Measurements from ENCODE around the gene ATP8B4.

The ATP8B4 gene

DNA sequence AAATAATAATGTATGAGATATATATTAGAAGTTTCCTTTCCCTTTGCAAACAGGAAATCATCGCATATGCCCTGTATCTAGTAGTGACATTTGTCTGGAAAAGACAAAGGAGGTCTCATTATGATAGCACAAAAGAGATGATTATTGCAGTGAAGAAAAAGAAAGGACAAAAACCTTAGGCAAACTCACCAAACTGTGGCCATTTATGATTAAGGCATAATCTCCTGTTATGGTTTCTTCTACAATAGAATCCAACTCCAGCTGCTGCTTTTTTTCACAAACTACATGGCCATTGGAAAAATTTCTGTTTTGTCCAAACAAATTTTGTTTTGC lies 218.2 kb downstream of the ATP8B4 start:
- H4K20me1 ChIP-seq (ENCODE audit: insufficient read depth, low read length), result no peaks in the 10 kb centered on the region
- H3K9me3 ChIP-seq (ENCODE audit: low read length), result no peaks in the 10 kb centered on the region
- TF ChIP-seq EZH2 (IDR thresholded peaks at IDR 0.05; ENCODE audit: borderline replicate concordance, low read length), result no peak
- TF ChIP-seq, protein P1, sequence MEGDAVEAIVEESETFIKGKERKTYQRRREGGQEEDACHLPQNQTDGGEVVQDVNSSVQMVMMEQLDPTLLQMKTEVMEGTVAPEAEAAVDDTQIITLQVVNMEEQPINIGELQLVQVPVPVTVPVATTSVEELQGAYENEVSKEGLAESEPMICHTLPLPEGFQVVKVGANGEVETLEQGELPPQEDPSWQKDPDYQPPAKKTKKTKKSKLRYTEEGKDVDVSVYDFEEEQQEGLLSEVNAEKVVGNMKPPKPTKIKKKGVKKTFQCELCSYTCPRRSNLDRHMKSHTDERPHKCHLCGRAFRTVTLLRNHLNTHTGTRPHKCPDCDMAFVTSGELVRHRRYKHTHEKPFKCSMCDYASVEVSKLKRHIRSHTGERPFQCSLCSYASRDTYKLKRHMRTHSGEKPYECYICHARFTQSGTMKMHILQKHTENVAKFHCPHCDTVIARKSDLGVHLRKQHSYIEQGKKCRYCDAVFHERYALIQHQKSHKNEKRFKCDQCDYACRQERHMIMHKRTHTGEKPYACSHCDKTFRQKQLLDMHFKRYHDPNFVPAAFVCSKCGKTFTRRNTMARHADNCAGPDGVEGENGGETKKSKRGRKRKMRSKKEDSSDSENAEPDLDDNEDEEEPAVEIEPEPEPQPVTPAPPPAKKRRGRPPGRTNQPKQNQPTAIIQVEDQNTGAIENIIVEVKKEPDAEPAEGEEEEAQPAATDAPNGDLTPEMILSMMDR (IDR thresholded peaks at IDR 0.05; ENCODE audit: low read length), result no peak
- H3F3A ChIP-seq (ENCODE audit: insufficient read depth, low read length), result no peaks in the 10 kb centered on the region
- no peak overlapping the region for H2AFZ ChIP-seq (ENCODE audit: low read length)
- no peaks in the 10 kb centered on the region for H3K79me2 ChIP-seq (ENCODE audit: insufficient read depth, low read length)
- no peaks in the 10 kb centered on the region for H3K9me2 ChIP-seq (ENCODE audit: low read depth, low read length)
- no peaks in the 10 kb centered on the region for H3K27me3 ChIP-seq (ENCODE audit: insufficient read depth, low read length)
- H3K4me3 ChIP-seq (ENCODE audit: low read depth, low read length, poor library complexity, severe bottlenecking), result no peak overlapping the region
- H3K4me2 ChIP-seq (ENCODE audit: low read length), result no peak overlapping the region
- no peak overlapping the region for H3K9ac ChIP-seq (ENCODE audit: low read length)
- no peaks in the 10 kb centered on the region for H3K36me3 ChIP-seq (ENCODE audit: insufficient read depth, low read length)
- H3K4me1 ChIP-seq (ENCODE audit: insufficient read depth, low read length, severe bottlenecking), result no peaks in the 10 kb centered on the region
- no peak overlapping the region for H3K27ac ChIP-seq (ENCODE audit: low read depth, low read length, poor library complexity, severe bottlenecking)

DNA sequence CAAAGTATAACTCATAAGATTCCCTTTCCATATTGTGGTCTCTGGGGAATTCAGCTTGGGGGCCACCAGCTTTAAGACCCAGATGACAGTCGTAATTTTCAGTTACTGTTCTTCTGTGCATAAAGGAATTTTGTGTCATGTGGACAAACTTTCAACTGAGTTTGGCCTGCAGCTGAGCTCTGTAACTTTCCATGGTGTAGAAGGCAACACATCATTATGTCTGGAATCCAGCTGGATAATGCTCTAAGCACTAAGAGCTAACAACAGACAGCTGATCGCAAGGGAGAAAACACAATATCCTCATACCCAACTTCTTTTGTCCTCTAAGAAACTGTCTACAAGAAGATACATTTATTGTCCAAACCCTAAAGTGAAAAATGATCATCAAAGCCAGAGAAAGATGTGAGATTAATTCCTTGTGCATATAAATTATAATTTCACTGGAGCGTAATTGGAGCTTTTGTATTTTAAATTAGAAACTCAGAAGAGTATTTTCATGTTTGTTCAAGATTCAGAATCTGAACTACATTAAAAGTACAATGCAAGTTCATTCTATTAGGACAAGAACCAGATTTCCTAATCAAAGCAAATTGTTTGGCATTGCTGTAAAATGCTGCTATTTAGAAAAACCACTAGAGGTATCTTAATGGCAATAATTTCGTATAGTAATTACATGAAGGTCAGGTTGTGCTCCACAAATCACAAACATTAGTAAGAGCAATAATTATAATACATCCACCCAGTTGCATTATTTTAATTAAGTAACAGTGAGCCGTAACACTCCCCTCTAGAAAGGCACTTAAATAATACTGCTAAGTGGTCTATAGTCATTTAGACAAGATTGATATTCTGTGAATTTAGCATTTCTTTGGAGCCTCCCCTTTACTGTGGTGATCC lies 218.8 kb downstream of the ATP8B4 start:
- H3F3A ChIP-seq (ENCODE audit: insufficient read depth, low read length), result no peaks in the 10 kb centered on the region
- no peak overlapping the region for H3K4me2 ChIP-seq (ENCODE audit: low read length)
- no peak overlapping the region for H3K27ac ChIP-seq (ENCODE audit: low read depth, low read length, poor library complexity, severe bottlenecking)
- no peak overlapping the region for H3K4me3 ChIP-seq (ENCODE audit: low read depth, low read length, poor library complexity, severe bottlenecking)
- no peak for TF ChIP-seq EZH2 (IDR thresholded peaks at IDR 0.05; ENCODE audit: borderline replicate concordance, low read length)
- TF ChIP-seq, protein P1 (IDR thresholded peaks at IDR 0.05; ENCODE audit: low read length), result no peak
- H3K9me3 ChIP-seq (ENCODE audit: low read length), result no peaks in the 10 kb centered on the region
- H3K4me1 ChIP-seq (ENCODE audit: insufficient read depth, low read length, severe bottlenecking), result no peaks in the 10 kb centered on the region
- H3K27me3 ChIP-seq (ENCODE audit: insufficient read depth, low read length), result no peaks in the 10 kb centered on the region
- no peaks in the 10 kb centered on the region for H3K79me2 ChIP-seq (ENCODE audit: insufficient read depth, low read length)
- no peaks in the 10 kb centered on the region for H3K9me2 ChIP-seq (ENCODE audit: low read depth, low read length)
- H2AFZ ChIP-seq (ENCODE audit: low read length), result no peak overlapping the region
- no peak overlapping the region for H3K9ac ChIP-seq (ENCODE audit: low read length)
- H4K20me1 ChIP-seq (ENCODE audit: insufficient read depth, low read length), result no peaks in the 10 kb centered on the region
- H3K36me3 ChIP-seq (ENCODE audit: insufficient read depth, low read length), result no peaks in the 10 kb centered on the region

DNA sequence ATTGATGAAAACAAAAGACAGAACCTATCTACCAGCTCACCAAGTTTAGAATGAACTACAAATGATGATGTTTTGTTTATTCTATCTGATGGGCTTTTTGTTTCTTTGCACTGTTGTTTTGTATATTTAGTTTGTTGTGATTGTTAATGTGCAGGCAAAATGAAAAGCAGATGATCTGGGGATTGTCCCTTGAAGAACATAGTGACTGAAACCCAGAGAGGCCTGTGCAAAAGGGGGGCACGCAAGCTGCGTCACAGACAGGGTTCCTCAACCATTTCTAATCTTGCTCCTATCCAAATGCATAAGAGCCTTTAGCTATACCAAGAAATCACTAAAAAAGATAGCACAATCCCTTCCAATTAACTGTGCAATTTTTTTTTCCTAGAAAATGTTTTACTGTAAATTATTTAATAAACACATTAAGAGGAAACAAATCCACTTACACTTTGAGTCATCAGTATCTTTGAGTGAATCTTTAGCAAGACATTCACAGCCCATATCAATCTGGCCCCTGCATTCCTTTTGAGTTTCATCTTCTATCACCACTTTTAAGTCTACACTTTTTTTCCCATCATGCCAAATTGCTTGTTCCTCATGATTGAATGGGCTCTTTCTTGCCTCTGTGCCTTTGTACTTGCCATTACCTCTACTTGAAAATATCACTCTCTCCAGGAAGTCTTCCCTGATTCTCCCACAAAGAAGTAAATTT lies 220.3 kb downstream of the ATP8B4 start:
- Histone ChIP-seq H3K4me3 (ENCODE audit: low read depth, low read length, poor library complexity, severe bottlenecking) (no peak overlapping the region), H3K4me2 (ENCODE audit: low read length) (no peak overlapping the region), H4K20me1 (ENCODE audit: insufficient read depth, low read length) (no peaks in the 10 kb centered on the region), H3K79me2 (ENCODE audit: insufficient read depth, low read length) (no peaks in the 10 kb centered on the region), H3K36me3 (ENCODE audit: insufficient read depth, low read length) (no peaks in the 10 kb centered on the region), H3F3A (ENCODE audit: insufficient read depth, low read length) (no peaks in the 10 kb centered on the region), H3K27me3 (ENCODE audit: insufficient read depth, low read length) (no peaks in the 10 kb centered on the region), H3K9ac (ENCODE audit: low read length) (no peak overlapping the region), H3K9me2 (ENCODE audit: low read depth, low read length) (no peaks in the 10 kb centered on the region), H3K9me3 (ENCODE audit: low read length) (no peaks in the 10 kb centered on the region), H2AFZ (ENCODE audit: low read length) (no peak overlapping the region), H3K27ac (ENCODE audit: low read depth, low read length, poor library complexity, severe bottlenecking) (no peak overlapping the region), H3K4me1 (ENCODE audit: insufficient read depth, low read length, severe bottlenecking) (no peaks in the 10 kb centered on the region)
- TF ChIP-seq EZH2 (IDR thresholded peaks at IDR 0.05; ENCODE audit: borderline replicate concordance, low read length), result no peak
- TF ChIP-seq, protein P1 (IDR thresholded peaks at IDR 0.05; ENCODE audit: low read length), result no peak
